Medulla oblongata (tissue), 1 donor: Measurements from ENCODE around the gene MERTK.
A peak's percentile ranks its signal among the peaks of the same experiment; 100 is the strongest.
"Not testable (repeated sequence)": the region's sequence is repeated elsewhere in the genome, so short reads cannot be mapped to it uniquely, and the experiment has no call there.

Experiments used
- DNase-seq: peaks from one replicate; pipeline ENCODE4 v3.0.0-alpha.2; 2015; ENCODE audit errors: extremely low spot score

MERTK gene

DNA sequence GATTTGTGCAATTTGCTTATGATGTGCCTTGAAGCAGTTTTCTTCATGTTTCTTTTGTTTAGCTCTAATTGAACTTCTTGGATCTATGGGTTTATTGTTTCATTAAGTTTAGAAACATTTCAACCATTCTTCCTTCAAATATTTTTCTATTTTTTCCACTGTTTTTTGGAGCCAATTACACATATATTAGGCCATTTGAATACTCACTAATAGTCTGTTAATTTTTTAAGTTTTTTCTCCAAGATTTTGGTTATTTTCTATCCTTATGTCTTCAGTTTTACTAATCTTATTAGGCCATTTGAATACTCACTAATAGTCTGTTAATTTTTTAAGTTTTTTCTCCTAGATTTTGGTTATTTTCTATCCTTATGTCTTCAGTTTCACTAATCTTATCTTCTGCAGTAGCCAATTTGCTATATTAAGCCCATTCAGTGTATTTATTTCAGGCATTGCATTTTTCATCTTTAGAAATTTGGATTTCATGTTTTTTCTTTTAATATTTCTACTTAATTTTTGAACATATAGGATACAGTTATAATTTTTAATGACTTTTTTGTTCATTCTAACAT lies 147.1 kb downstream of the MERTK start:
- no peak for DNase-seq

- DNase-seq: no peak
Observed at GRCh38 chr2:112046231-112046630, 147.8 kb downstream of the MERTK start.

- no peak for DNase-seq
Observed at GRCh38 chr2:112047537-112048235, 149.3 kb downstream of the MERTK start.

- DNase-seq: no peak
Observed at GRCh38 chr2:112048236-112048592, 149.8 kb downstream of the MERTK start.

GRCh38 chr2:112048887-112049286 lies 150.5 kb downstream of the MERTK start:
- DNase-seq: peak; percentile 88

DNA sequence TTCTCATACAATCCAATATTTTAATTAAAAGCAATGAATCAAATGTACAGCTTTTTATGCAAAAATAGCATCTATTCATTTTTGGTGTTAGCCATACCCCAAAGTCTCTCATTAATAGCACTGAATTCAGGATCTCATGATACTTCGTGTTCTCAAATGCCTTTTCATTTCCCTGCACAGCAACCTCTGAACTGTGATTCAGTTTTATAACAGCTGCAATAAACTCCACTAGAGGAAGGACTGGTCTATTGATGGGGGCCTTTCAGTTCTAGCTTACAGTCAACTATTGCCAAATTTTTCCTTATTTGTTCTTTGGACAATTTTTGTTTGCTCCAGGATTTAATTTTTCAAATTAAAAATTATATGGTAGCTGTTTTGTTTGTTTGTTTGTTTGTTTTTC lies 151.9 kb downstream of the MERTK start:
- no peak for DNase-seq

DNA sequence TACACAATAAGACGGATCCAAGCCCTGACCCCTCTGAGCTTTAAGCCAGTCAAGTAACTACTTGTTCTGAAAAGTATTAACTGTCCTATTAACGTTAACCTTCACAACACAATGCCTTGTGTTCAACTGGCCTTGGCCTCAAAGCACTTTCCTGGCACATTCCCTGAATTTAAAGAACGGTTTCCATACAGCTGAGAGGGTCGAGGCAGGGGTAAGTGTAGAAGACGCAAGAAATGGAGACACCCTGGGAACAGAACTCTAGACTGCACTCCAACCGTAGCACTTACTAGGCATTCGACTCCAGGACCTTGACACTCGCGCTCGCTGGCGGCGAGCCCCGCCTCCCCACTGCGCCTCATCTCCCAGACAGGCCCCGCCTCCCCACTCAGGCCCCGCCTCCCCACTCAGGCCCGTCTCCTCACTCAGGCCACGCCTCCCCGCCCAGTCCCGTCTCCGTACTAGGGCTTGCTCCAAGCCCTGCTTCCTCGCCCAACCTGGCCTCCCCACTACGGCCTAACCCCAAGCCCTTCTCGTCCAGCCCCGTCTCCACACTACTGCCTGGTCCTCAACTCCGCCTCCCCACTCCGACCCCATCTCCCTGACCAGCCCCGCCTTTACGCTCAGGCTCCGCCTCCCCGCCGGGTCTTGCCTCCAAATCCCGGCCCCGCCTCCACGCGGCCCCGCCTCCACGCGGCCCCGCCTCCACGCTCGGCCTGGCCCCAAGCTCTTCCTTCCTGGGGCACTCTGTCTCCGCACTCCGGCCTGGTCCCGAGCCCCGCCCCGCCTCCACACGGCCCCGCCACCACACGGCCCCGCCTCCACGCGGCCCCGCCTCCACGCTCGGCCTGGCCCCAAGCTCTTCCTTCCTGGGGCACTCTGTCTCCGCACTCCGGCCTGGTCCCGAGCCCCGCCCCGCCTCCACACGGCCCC lies 155.8 kb downstream of the MERTK start:
- peak; percentile 97 for DNase-seq

GRCh38 chr2:112054847-112055729 lies 156.7 kb downstream of the MERTK start, which contains the start of gene TMEM87B:
TSS of gene TMEM87B (plus strand) at chr2:112055269. CDS start at chr2:112055592, 323 bp downstream.
- peak; percentile 97 for DNase-seq

- peak; percentile 76 for DNase-seq
Observed at GRCh38 chr2:112055730-112056625, 157.6 kb downstream of the MERTK start.

DNA sequence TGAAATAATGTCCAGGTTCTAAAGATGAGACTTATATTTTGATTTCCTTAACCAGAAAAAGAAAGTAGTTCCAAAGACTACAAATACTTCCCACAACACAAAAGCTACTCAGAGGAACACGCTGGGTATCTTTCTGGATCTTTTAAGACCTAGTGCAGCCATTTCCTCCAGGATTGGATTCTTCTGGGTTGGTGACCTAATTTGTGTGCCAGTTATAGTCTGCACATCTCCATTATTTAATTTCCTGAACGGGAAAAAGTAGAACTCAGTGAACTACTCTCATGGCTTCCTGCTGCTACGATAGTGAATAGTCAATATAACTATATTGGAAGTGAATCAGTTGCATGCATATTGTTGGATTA lies 158.2 kb downstream of the MERTK start:
- no peak for DNase-seq

- DNase-seq: no peak
Observed at GRCh38 chr2:112059671-112060070, 161.3 kb downstream of the MERTK start.

DNA sequence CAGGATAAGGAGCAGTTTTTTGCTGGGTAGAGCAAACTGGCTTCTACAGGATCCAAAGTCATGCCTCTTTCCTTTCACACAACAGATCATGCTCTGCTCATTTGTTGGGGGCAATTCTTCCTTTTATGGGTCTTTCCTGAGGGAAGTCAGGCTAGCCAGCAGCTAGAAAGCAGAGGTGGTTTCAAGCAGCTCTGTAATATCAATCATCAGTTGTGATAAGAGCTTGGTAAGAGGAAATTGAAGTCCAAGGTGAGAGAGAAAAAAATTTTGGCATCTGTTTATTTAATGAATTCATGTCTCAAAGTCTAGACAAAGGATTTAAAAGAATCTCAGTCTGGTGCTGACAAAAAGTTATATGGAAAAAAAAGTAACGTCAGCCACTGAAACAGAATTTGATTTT lies 162.9 kb downstream of the MERTK start:
- no peak for DNase-seq

- DNase-seq: no peak
Observed at GRCh38 chr2:112061840-112062239, 163.4 kb downstream of the MERTK start.

- DNase-seq: no peak
Observed at GRCh38 chr2:112062894-112063293, 164.5 kb downstream of the MERTK start.

- no peak for DNase-seq
Observed at GRCh38 chr2:112065486-112065885, 167.1 kb downstream of the MERTK start.

- no peak for DNase-seq
Observed at GRCh38 chr2:112065966-112066365, 167.6 kb downstream of the MERTK start.

- DNase-seq: not testable (repeated sequence)
Observed at GRCh38 chr2:112069794-112070193, 171.4 kb downstream of the MERTK start.

DNA sequence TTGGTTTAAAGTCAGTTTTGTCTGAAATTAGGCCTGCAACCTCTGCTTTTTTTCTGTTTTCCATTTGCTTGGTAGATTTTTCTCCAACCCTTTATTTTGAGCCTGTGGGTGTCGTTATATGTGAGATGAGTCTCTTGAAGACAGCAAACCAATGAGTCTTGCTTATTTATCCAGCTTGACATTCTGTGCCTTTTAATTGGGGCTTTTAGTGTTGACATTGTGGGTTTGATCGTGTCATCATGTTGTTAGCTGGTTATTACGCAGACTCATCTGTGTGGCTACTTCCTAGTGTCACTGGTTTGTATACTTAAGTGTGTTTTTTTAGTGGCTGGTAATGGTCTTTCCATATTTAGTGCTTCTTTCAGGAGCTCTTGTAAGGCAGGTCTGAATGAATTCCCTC lies 175.5 kb downstream of the MERTK start:
- no peak for DNase-seq

DNA sequence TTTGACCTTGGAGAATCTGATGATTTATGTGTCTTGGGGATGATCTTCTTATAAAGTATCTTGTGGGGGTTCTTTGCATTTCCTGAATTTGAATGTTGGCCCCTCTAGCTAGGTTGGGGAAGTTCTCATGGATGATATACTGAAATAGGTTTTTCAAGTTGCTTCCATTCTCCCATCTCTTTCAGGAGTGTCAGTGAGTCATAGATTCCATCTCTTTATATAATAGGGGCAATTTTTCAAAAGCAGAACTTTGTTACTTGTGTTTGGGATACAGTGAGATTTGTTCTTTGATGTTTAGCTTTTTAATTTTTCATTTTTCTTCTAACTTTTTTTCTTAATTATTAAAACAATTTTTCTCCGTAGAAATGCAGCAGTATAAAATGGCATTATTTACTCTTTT lies 176.1 kb downstream of the MERTK start:
- DNase-seq: no peak

- DNase-seq: no peak
Observed at GRCh38 chr2:112075490-112076260, 177.3 kb downstream of the MERTK start.
